A673 (cell line): ENCODE measurements around the gene PACRG. TPM values are rescaled to one million over a fixed set of nuclear protein-coding genes. Genes with fewer than 3 reads are reported as not detected.

Source experiments
- BruUV-seq: library from RNA; stranded (reverse); fragments of 400-500 nt; replicated peaks from 2 replicates; lab custom pipeline; 2021; lab: Mats Ljungman, UMichigan
- CTCF ChIA-PET: fragments of 300-600 bp; sonication (Branson Sonifier 250); formaldehyde crosslinking; loops from one replicate; lab custom pipeline; 2022; ENCODE audit warnings: antibody characterized with exemption; lab: Charles Lee
- POLR2A ChIA-PET: fragments of 300-600 bp; sonication (Branson Sonifier 250); formaldehyde crosslinking; loops from one replicate; lab custom pipeline; 2022; ENCODE audit warnings: antibody characterized with exemption; ENCODE audit not compliant: low non-redundant PET; lab: Charles Lee
- DNase-seq: peaks from one replicate; pipeline ENCODE4 v3.0.0-alpha.2; 2015; ENCODE audit warnings: low spot score
- H3K27ac ChIP-seq: fragments of 200-600 bp; sonication (generic); 2 replicates; pipeline ENCODE4 v1.5.1; 2016; ENCODE audit warnings: mixed run types, low read depth, mild to moderate bottlenecking, mixed read lengths, antibody characterized with exemption, low read length; ENCODE audit not compliant: poor library complexity, severe bottlenecking
- H3K27me3 ChIP-seq: fragments of 200-600 bp; sonication (generic); replicated peaks from 2 replicates; pipeline ENCODE4 v1.6.1; 2017; ENCODE audit warnings: mixed run types, low read depth, mild to moderate bottlenecking, mixed read lengths, antibody characterized with exemption, low read length; ENCODE audit not compliant: insufficient read depth, poor library complexity
- H3K36me3 ChIP-seq: fragments of 200-600 bp; sonication (generic); 2 replicates; pipeline ENCODE4 v1.6.1; 2016; ENCODE audit warnings: mixed run types, mild to moderate bottlenecking, mixed read lengths, antibody characterized with exemption, low read length; ENCODE audit not compliant: insufficient read depth, poor library complexity, severe bottlenecking
- H3K4me1 ChIP-seq: fragments of 200-600 bp; sonication (generic); 2 replicates; pipeline ENCODE4 v1.6.1; 2017; ENCODE audit warnings: mixed run types, mild to moderate bottlenecking, mixed read lengths, antibody characterized with exemption, low read length; ENCODE audit not compliant: insufficient read depth, poor library complexity, severe bottlenecking
- H3K4me3 ChIP-seq: fragments of 200-600 bp; sonication (generic); 2 replicates; pipeline ENCODE4 v1.5.1; 2016; ENCODE audit warnings: low read depth, mixed run types, mild to moderate bottlenecking, mixed read lengths, low read length; ENCODE audit not compliant: poor library complexity, severe bottlenecking
- H3K9me3 ChIP-seq: fragments of 200-600 bp; sonication (generic); 2 replicates; pipeline ENCODE4 v1.6.1; 2016; ENCODE audit warnings: mixed run types, low read depth, mild to moderate bottlenecking, mixed read lengths, antibody characterized with exemption, low read length; ENCODE audit not compliant: poor library complexity, severe bottlenecking
- CTCF ChIP-seq: fragments of 300-800, 200-600 bp; sonication (generic); conservative IDR thresholded peaks from 2 replicates; pipeline ENCODE4 v1.5.1; 2017; ENCODE audit warnings: low read depth, mild to moderate bottlenecking, antibody characterized with exemption, low read length, moderate library complexity, mixed read lengths
- EZH2 ChIP-seq: fragments of 200-600 bp; sonication (generic); IDR thresholded peaks from 2 replicates; pipeline ENCODE4 v1.6.1; 2017; ENCODE audit warnings: borderline replicate concordance, low read depth, mild to moderate bottlenecking, mixed read lengths, antibody characterized with exemption, low read length; ENCODE audit not compliant: poor library complexity, severe bottlenecking
- intact Hi-C: fragments of 100-400 bp; cut with micrococcal nuclease; formaldehyde crosslinking; loops from one replicate; pipeline ENCODE4 v1.10.0; 2022; ENCODE audit not compliant: unreplicated experiment
- total RNA-seq: library from RNA; stranded (reverse); gene quantifications from 2 replicates; pipeline ENCODE4 v1.2.3, GENCODE V29; 2021

The PACRG gene
- total RNA-seq, 1 experiment from 2014 or later, result not detected

- TF ChIP-seq CTCF, result no peak
- no peak for TF ChIP-seq EZH2
- no peak overlapping the region for H3K27ac ChIP-seq
- no peaks in the 10 kb centered on the region for H3K4me1 ChIP-seq
- intact Hi-C loops, result no loop called here
- POLR2A ChIA-PET, result no interaction called here
- CTCF ChIA-PET, result no interaction called here
- no peaks in the 10 kb centered on the region for H3K36me3 ChIP-seq
- H3K4me3 ChIP-seq, result no peak overlapping the region
- BruUV-seq, result no TSS peak
- no peaks in the 10 kb centered on the region for H3K27me3 ChIP-seq
- DNase-seq, result no peak
- peaks cover under 1% of the 10 kb centered on the region for H3K9me3 ChIP-seq
These were observed 391.2 kb downstream of the PACRG start for GRCh38 chr6:163118941-163119340.

GRCh38 chr6:163120223-163120622, 392.4 kb downstream of the PACRG start:
- ChIA-PET CTCF (no interaction called here), POLR2A (no interaction called here)
- no TSS peak for BruUV-seq
- no peaks in the 10 kb centered on the region for H3K27me3 ChIP-seq
- H3K36me3 ChIP-seq, result no peaks in the 10 kb centered on the region
- no peaks in the 10 kb centered on the region for H3K4me1 ChIP-seq
- no peak overlapping the region for H3K4me3 ChIP-seq
- DNase-seq, result no peak
- intact Hi-C loops, result no loop called here
- H3K9me3 ChIP-seq, result no peaks in the 10 kb centered on the region
- H3K27ac ChIP-seq, result no peak overlapping the region
- TF ChIP-seq EZH2 (no peak), CTCF (0 out of 2 replicates have a peak, but pooled peaks have one; percentile 12)

DNA sequence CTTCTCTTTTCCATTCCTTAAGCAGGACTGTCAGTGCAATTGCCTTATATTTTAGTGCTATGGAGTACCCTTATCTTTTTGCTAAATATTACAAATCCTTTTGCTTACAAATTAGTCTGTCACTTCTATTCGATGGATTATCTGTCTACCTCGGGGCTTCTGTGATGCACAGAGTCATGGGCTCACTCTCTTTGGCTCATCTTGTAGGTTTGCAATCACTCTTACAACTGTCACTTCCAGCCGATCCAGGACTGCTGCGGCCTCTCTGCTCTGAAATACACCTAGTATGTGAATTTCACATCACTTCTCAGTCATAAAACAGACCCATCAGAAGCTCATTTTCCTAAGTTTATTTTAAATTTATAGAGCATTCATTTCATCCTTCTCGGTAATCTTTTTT, 393.5 kb downstream of the PACRG start:
- BruUV-seq, result no TSS peak

More for the DNA sequence above, 393.5 kb downstream of the PACRG start:
- DNase-seq, result no peak
- intact Hi-C loops, result no loop called here
- no peak overlapping the region for H3K4me3 ChIP-seq
- no peaks in the 10 kb centered on the region for H3K27me3 ChIP-seq
- no peak for TF ChIP-seq EZH2
- no peak for TF ChIP-seq CTCF
- H3K4me1 ChIP-seq, result no peaks in the 10 kb centered on the region
- no peak overlapping the region for H3K27ac ChIP-seq
- CTCF ChIA-PET, result no interaction called here
- POLR2A ChIA-PET, result no interaction called here
- H3K36me3 ChIP-seq, result no peaks in the 10 kb centered on the region
- H3K9me3 ChIP-seq, result no peaks in the 10 kb centered on the region
